ENCODE data around the gene CDC42BPG.

DNA sequence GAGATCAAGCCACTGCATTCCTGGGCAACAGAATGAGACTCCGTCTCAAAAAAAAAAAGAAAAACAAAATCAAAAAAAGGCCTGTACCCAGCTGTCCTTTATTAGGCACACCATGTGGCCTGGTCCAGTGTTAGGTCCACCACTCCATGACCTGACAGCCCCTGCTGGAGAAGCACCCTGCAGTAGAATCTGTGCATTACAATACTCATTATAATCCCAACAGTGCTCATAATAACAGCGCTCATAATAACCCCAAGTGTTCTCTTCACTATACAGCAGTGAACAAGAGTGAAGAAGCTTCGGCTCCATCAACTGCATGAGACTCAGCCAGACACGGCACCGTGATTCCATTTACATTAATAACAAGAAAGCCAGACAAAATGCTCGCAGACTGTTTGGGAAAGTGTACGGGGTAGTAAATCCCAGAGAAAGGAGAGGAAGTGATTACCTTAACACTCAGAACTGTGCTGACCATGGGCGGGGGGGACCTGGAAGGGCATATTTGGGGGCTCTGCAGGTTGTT lies 42.8 kb upstream of the CDC42BPG start:
- TF ChIP-seq, protein P1, sequence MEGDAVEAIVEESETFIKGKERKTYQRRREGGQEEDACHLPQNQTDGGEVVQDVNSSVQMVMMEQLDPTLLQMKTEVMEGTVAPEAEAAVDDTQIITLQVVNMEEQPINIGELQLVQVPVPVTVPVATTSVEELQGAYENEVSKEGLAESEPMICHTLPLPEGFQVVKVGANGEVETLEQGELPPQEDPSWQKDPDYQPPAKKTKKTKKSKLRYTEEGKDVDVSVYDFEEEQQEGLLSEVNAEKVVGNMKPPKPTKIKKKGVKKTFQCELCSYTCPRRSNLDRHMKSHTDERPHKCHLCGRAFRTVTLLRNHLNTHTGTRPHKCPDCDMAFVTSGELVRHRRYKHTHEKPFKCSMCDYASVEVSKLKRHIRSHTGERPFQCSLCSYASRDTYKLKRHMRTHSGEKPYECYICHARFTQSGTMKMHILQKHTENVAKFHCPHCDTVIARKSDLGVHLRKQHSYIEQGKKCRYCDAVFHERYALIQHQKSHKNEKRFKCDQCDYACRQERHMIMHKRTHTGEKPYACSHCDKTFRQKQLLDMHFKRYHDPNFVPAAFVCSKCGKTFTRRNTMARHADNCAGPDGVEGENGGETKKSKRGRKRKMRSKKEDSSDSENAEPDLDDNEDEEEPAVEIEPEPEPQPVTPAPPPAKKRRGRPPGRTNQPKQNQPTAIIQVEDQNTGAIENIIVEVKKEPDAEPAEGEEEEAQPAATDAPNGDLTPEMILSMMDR (conservative IDR thresholded peaks at IDR 0.05 in 1 of 2, IDR thresholded peaks at IDR 0.05 in 1 of 2; ENCODE audit: extremely low read depth in 1 of 2, insufficient read depth in 1 of 2, low read depth in 1 of 2, low read length in 2 of 2): no peak
- no peak for TF ChIP-seq EZH2 (IDR thresholded peaks at IDR 0.05; ENCODE audit: borderline replicate concordance, low read length)
